Right lung (tissue), 5 donors: ENCODE data around the gene B4GAT1. TPM values are rescaled to one million over a fixed set of nuclear protein-coding genes. Genes with fewer than 3 reads are reported as not detected.
"Not testable (repeated sequence)": the region's sequence is repeated elsewhere in the genome, so short reads cannot be mapped to it uniquely, and the experiment has no call there.

ENCODE experiments used
- DNase-seq, 2 donors: peaks; one replicate each; pipeline ENCODE4 v3.0.0-alpha.2; 2013
- polyA plus RNA-seq, 5 donors: library from polyadenylated mRNA; unstranded; fragments of 120-200 nt; gene quantifications; one replicate each; pipeline versions ENCODE4 v1.2.1 to v1.2.3, GENCODE V29; 2013; ENCODE audit warnings: inconsistent platforms in 1 of 5, low replicate concordance in 1 of 5; ENCODE audit not compliant: insufficient read length in 5 of 5, insufficient read depth in 1 of 5

Gene B4GAT1
- polyA plus RNA-seq, 5 donors: 28.1 to 38.5 (median 31.5) TPM

- DNase-seq: no peak
Measured at GRCh38 chr11:66365166-66365565, 17.7 kb upstream of the B4GAT1 start.

- DNase-seq: no peak
Measured at GRCh38 chr11:66363805-66364535, 16.5 kb upstream of the B4GAT1 start.

GRCh38 chr11:66363187-66363601 lies 15.8 kb upstream of the B4GAT1 start:
- DNase-seq: peak in 1 of 2 donors; percentile 19

- DNase-seq: no peak
Measured at GRCh38 chr11:66362481-66363147, 15.2 kb upstream of the B4GAT1 start.

- no peak for DNase-seq
Measured at GRCh38 chr11:66361502-66361941, 14.1 kb upstream of the B4GAT1 start.

GRCh38 chr11:66360406-66361073 lies 13.1 kb upstream of the B4GAT1 start:
- DNase-seq: no peak

- DNase-seq: no peak
Measured at GRCh38 chr11:66359662-66360087, 12.2 kb upstream of the B4GAT1 start.

- not testable (repeated sequence) for DNase-seq
Measured at GRCh38 chr11:66350560-66351235, 3.3 kb upstream of the B4GAT1 start.

GRCh38 chr11:66349084-66349386 lies 1.6 kb upstream of the B4GAT1 start:
- DNase-seq: no peak

GRCh38 chr11:66346476-66347424 lies 679 bp downstream of the B4GAT1 start:
- DNase-seq: no peak

GRCh38 chr11:66345316-66345649 lies 2.1 kb downstream of the B4GAT1 start:
- no peak for DNase-seq

- DNase-seq: peak; percentile 95 to 96
Measured at GRCh38 chr11:66344550-66345315, 2.7 kb downstream of the B4GAT1 start, which contains the start of gene BRMS1. Gene BRMS1, minus strand, starts transcription at chr11:66345104. Its CDS starts 2,870 bp downstream, at chr11:66342234.

GRCh38 chr11:66343176-66343575 lies 4.3 kb downstream of the B4GAT1 start:
- no peak for DNase-seq

GRCh38 chr11:66341502-66342126 lies 5.8 kb downstream of the B4GAT1 start:
- no peak for DNase-seq

GRCh38 chr11:66340596-66341501 lies 6.6 kb downstream of the B4GAT1 start:
- DNase-seq: no peak

- no peak for DNase-seq
Measured at GRCh38 chr11:66339686-66340483, 7.5 kb downstream of the B4GAT1 start.

- DNase-seq: no peak
Measured at GRCh38 chr11:66339162-66339675, 8.2 kb downstream of the B4GAT1 start.
